Activated B cell treated with CpG ODN at 0.5 μM for 24 hours (primary cell): ENCODE results near the gene RARRES1. TPM values are rescaled to one million over a fixed set of nuclear protein-coding genes. Genes with fewer than 3 reads are reported as not detected.

Experiments used
- ATAC-seq: fragments of 200-7000 bp; cut with Tn5 transposase; one replicate; pipeline ENCODE4 v1.10.0; 2021; ENCODE audit warnings: low read depth, mild to moderate bottlenecking, moderate library complexity
- CTCF ChIA-PET: fragments of 350-600 bp; sonication (Branson Sonifier 250); formaldehyde crosslinking; loops from one replicate; lab custom pipeline; 2021; ENCODE audit warnings: antibody characterized with exemption; lab: Charles Lee
- POLR2A ChIA-PET: fragments of 350-600 bp; sonication (Branson Sonifier 250); formaldehyde crosslinking; loops from one replicate; lab custom pipeline; 2021; ENCODE audit warnings: antibody characterized with exemption; lab: Charles Lee
- DNase-seq: peaks from one replicate; pipeline ENCODE4 v3.0.0; 2022
- H3K27ac Mint-ChIP-seq: one replicate; pipeline ENCODE4 v1.8.0; 2020; ENCODE audit warnings: mixed read lengths
- H3K27me3 Mint-ChIP-seq: one replicate; pipeline ENCODE4 v1.8.0; 2021; ENCODE audit warnings: mixed read lengths
- H3K36me3 Mint-ChIP-seq: one replicate; pipeline ENCODE4 v1.8.0; 2021; ENCODE audit warnings: low read depth, mixed read lengths
- H3K4me1 Mint-ChIP-seq: one replicate; pipeline ENCODE4 v1.8.0; 2021; ENCODE audit warnings: mixed read lengths
- H3K4me3 Mint-ChIP-seq: one replicate; pipeline ENCODE4 v1.8.0; 2020; ENCODE audit warnings: mild to moderate bottlenecking, mixed read lengths
- H3K9me3 Mint-ChIP-seq: one replicate; pipeline ENCODE4 v1.8.0; 2020; ENCODE audit warnings: mixed read lengths
- intact Hi-C: fragments of 100-400 bp; cut with micrococcal nuclease; formaldehyde crosslinking; loops from one replicate; pipeline ENCODE4 v1.15.1; 2024
- total RNA-seq: library from RNA; stranded (reverse); gene quantifications from 2 replicates; pipeline ENCODE4 v1.2.3, GENCODE V29; 2022
- TF ChIP-seq, protein P1 (sequence below): fragments of 200-600 bp; IDR thresholded peaks from one replicate; pipeline ENCODE4 v1.8.0; 2022; ENCODE audit warnings: antibody characterized with exemption, mild to moderate bottlenecking

RARRES1 gene
- total RNA-seq, 1 donor from 2014 or later: not detected

DNA sequence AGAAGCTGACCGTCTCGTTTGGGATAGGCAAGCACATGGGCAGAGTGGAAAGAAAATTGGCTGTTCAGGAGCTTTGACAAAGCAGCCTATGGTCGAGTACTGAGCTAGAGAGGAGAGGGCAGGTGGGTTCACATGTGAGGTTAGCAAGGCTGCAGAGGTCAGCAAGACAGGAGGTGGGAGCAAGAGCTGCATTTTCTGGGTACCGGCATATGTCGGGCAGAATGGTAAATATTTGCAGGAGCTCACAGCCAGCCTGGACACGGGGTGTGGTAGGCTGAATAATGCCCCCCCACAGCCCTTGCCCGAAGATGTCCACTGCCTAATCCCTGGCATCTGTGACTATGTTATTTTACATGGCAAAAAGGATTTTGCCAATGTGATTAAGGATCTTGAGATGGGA lies 8.3 kb downstream of the RARRES1 start:
- TF ChIP-seq, protein P1, sequence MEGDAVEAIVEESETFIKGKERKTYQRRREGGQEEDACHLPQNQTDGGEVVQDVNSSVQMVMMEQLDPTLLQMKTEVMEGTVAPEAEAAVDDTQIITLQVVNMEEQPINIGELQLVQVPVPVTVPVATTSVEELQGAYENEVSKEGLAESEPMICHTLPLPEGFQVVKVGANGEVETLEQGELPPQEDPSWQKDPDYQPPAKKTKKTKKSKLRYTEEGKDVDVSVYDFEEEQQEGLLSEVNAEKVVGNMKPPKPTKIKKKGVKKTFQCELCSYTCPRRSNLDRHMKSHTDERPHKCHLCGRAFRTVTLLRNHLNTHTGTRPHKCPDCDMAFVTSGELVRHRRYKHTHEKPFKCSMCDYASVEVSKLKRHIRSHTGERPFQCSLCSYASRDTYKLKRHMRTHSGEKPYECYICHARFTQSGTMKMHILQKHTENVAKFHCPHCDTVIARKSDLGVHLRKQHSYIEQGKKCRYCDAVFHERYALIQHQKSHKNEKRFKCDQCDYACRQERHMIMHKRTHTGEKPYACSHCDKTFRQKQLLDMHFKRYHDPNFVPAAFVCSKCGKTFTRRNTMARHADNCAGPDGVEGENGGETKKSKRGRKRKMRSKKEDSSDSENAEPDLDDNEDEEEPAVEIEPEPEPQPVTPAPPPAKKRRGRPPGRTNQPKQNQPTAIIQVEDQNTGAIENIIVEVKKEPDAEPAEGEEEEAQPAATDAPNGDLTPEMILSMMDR: no peak
- Mint-ChIP-seq H3K27me3 (no peaks in the 10 kb centered on the region), H3K27ac (no peak overlapping the region), H3K36me3 (peaks cover 6% of the 10 kb centered on the region), H3K4me1 (peaks cover 22% of the 10 kb centered on the region), H3K9me3 (no peaks in the 10 kb centered on the region), H3K4me3 (no peak overlapping the region)
- ATAC-seq (no peak), DNase-seq (no peak)
- POLR2A ChIA-PET: no interaction called here
- intact Hi-C loops: no loop called here
- CTCF ChIA-PET: interaction anchor here (1.2 kb wide), 1 partner anchor 68 kb away, joined by 4 read pairs; no protein-coding TSS in a partner anchor

DNA sequence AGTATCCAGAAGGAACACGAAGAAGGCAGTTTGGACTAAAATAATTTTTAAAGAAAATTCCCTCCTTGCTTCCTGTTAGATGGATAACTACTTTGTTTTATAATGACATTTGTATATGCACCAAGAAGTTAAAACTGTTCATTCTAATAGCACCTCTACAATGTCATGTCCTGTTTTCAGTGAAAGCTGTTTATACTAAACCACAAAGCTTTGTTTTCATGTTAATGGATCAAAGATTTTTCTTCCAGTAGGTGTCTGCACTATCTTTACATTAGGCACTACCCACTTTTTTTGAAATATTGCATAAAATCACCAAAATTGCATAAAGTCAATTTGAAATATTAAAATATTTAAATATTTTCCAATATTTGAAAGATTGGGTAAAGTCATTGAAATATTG lies 10.1 kb downstream of the RARRES1 start:
- ATAC-seq (no peak), DNase-seq (no peak)
- no peaks in the 10 kb centered on the region for H3K9me3 Mint-ChIP-seq
- intact Hi-C loops: no loop called here
- TF ChIP-seq, protein P1: no peak
- no peak overlapping the region for H3K4me3 Mint-ChIP-seq
- H3K27me3 Mint-ChIP-seq: no peaks in the 10 kb centered on the region
- ChIA-PET CTCF (no interaction called here), POLR2A (interaction anchor here (0.6 kb wide), 1 partner anchor 77 kb away, joined by 5 read pairs; no protein-coding TSS in a partner anchor)
- H3K27ac Mint-ChIP-seq: no peak overlapping the region
- peaks cover 7% of the 10 kb centered on the region for H3K36me3 Mint-ChIP-seq
- peaks cover 12% of the 10 kb centered on the region for H3K4me1 Mint-ChIP-seq

DNA sequence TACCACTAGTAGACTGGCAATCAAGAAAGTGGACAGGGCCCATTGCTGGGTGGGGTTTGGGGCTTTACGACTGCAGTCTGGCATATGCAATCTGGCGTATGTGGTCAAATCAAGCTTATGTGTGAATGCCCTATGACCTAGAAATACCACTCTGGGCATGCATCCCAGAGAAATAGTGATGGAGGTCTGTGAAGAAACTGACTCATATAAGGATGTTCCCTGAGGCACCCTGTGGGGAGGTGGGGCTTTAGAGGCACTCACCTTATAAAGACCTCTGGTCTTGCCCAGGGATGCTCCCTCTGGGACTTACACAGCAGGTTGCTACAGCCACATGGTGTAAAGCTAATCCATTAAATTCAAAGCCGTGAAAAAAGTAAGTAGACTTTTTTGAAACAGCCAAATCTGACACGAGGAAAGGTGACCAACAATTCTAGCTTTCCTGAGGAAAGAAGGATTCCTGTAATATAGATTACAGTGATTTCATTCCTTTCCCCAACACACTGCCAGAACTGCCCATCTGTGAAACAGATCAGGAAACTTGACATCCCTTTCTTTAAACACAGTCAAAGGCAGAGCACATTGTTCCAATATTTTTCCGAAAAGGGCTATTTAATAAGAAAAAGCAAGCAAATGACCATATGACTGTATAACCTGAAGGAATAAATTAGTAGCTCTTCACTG lies 13.6 kb downstream of the RARRES1 start:
- ATAC-seq (no peak), DNase-seq (no peak)
- H3K9me3 Mint-ChIP-seq: no peaks in the 10 kb centered on the region
- H3K27ac Mint-ChIP-seq: no peak overlapping the region
- H3K4me1 Mint-ChIP-seq: peaks cover 12% of the 10 kb centered on the region
- POLR2A ChIA-PET: no interaction called here
- no peaks in the 10 kb centered on the region for H3K27me3 Mint-ChIP-seq
- TF ChIP-seq, protein P1: no peak
- intact Hi-C loops: no loop called here
- peaks cover 13% of the 10 kb centered on the region for H3K36me3 Mint-ChIP-seq
- H3K4me3 Mint-ChIP-seq: no peak overlapping the region
- CTCF ChIA-PET: interaction anchor here (0.6 to 1.4 kb wide), 2 partner anchors 9 to 1098 kb away, joined by 3 to 4 read pairs; no protein-coding TSS in a partner anchor

DNA sequence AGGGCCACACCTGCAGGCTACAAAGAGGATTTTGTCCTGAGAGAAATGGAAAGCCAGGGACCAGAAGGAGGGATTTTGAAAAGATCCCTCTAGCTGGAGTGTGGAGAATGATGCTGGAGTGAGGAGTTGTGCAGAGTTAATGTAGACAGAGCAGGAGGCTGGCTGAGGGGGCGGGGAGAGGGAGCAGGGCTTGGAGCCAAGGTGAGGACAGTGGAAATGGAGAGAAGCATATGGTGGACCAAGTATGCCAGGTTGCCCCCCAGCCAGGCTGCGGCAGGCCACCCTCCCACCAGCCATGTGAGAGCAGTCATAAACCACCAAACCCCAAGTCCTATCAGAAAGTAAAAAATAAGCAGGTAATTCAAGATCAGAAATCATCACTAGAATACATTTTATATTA lies 14.7 kb downstream of the RARRES1 start:
- no peak overlapping the region for H3K27ac Mint-ChIP-seq
- ChIA-PET CTCF (interaction anchor here (1.7 kb wide), 1 partner anchor 10 kb away, joined by 8 read pairs; no protein-coding TSS in a partner anchor), POLR2A (interaction anchor here (0.6 kb wide), 1 partner anchor 54 kb away, joined by 3 read pairs; no protein-coding TSS in a partner anchor)
- no peak overlapping the region for H3K4me3 Mint-ChIP-seq
- DNase-seq: no peak
- no peak for ATAC-seq
- TF ChIP-seq, protein P1: no peak
- peaks cover 2% of the 10 kb centered on the region for H3K4me1 Mint-ChIP-seq
- intact Hi-C loops: no loop called here
- no peaks in the 10 kb centered on the region for H3K9me3 Mint-ChIP-seq
- H3K27me3 Mint-ChIP-seq: no peaks in the 10 kb centered on the region
- peaks cover 20% of the 10 kb centered on the region for H3K36me3 Mint-ChIP-seq

DNA sequence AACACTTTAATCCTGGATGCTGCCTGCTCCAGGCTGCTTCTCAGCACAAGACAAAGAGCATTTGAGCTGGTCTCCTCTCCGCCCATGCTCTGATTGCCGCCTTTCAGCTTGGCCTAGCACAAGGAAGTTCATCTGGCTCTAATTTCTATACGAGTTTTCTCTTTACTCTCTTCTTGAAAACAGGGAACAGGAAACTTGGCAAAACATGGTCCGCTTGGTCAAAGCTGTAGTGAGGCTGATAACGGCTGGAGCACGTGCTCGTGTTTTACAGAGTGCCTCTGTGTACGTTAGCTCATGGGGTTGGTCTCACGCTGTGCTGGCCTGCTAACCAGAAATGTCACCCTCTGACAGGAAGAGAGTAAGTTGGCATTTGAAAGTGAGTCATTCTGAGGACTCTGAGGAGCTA lies 19.2 kb downstream of the RARRES1 start:
- H3K4me3 Mint-ChIP-seq: no peak overlapping the region
- no peaks in the 10 kb centered on the region for H3K9me3 Mint-ChIP-seq
- POLR2A ChIA-PET: no interaction called here
- peaks cover 5% of the 10 kb centered on the region for H3K4me1 Mint-ChIP-seq
- no peak for ATAC-seq
- no peaks in the 10 kb centered on the region for H3K27me3 Mint-ChIP-seq
- CTCF ChIA-PET: interaction anchor here (1.0 kb wide), 1 partner anchor 14 kb away, joined by 6 read pairs; no protein-coding TSS in a partner anchor
- TF ChIP-seq, protein P1: no peak
- no peak overlapping the region for H3K27ac Mint-ChIP-seq
- DNase-seq: no peak
- intact Hi-C loops: no loop called here
- H3K36me3 Mint-ChIP-seq: peaks cover 50% of the 10 kb centered on the region
